HepG2 (cell line): Measurements from ENCODE around the gene FBRSL1. TPM values are rescaled to one million over a fixed set of nuclear protein-coding genes. Genes with fewer than 3 reads are reported as not detected.

Source experiments
- ATAC-seq: fragments of 200-7000 bp; cut with Tn5 transposase; 3 replicates; pipeline ENCODE4 v1.9.1; 2020; ENCODE audit warnings: mild to moderate bottlenecking, moderate library complexity
- BruUV-seq: library from RNA; stranded (reverse); fragments of 400-500 nt; replicated peaks from 2 replicates; lab custom pipeline; 2021; lab: Mats Ljungman, UMichigan
- CTCF ChIA-PET: fragments of 300-600 bp; formaldehyde crosslinking; extraction: SDS; loops from one replicate; lab custom pipeline; 2021; ENCODE audit warnings: low total read pairs, inconsistent platforms, low intra/inter-chr PET ratio; lab: Yijun Ruan, JAX
- POLR2A ChIA-PET: fragments of 350-600 bp; sonication (Branson Sonifier 250); formaldehyde crosslinking; loops from one replicate; lab custom pipeline; 2020; ENCODE audit warnings: antibody characterized with exemption, inconsistent platforms; lab: Yijun Ruan, JAX
- DNase-seq: peaks from one replicate; pipeline ENCODE4 v3.0.0-alpha.2; 2015; ENCODE audit warnings: low spot score
- FAIRE-seq: peaks from 3 replicates; lab custom pipeline; 2011; peaks lifted over from hg19 to GRCh38; lab: Jason Lieb, UNC
- H2AFZ ChIP-seq: one replicate; pipeline ENCODE4 v1.6.1; 2011; ENCODE audit warnings: low read length, inconsistent platforms
- H3K27ac ChIP-seq: fragments of 300-600 bp; 3 replicates; pipeline ENCODE4 v1.8.0; 2011; ENCODE audit warnings: mixed run types, mild to moderate bottlenecking, mixed read lengths, low read length, inconsistent platforms; ENCODE audit not compliant: insufficient read depth; ENCODE audit errors: extremely low read length
- H3K27me3 ChIP-seq, 2 experiments: fragments of 200-600 bp in 1 of 2; 2 replicates in 1 of 2; 3 replicates in 1 of 2; pipeline versions ENCODE4 v1.6.0 to v1.8.0; 2011; ENCODE audit warnings: low read length in 2 of 2, mild to moderate bottlenecking in 2 of 2, moderate library complexity in 2 of 2, inconsistent platforms in 1 of 2; ENCODE audit not compliant: insufficient read depth in 2 of 2, control insufficient read depth in 1 of 2
- H3K36me3 ChIP-seq, 2 experiments: fragments of 200-600 bp in 1 of 2; replicated peaks in 1 of 2; 2 replicates in 1 of 2; 3 replicates in 1 of 2; pipeline versions ENCODE4 v1.5.1 to v1.8.0; 2011; ENCODE audit warnings: low read length in 2 of 2, inconsistent platforms in 1 of 2; ENCODE audit not compliant: insufficient read depth in 2 of 2, control insufficient read depth in 1 of 2
- H3K4me1 ChIP-seq: 2 replicates; pipeline ENCODE4 v1.5.1; 2012; ENCODE audit warnings: low read length, inconsistent platforms; ENCODE audit not compliant: insufficient read depth
- H3K4me2 ChIP-seq: 2 replicates; pipeline ENCODE4 v1.6.0; 2011; ENCODE audit warnings: low read depth, low read length, inconsistent platforms
- H3K4me3 ChIP-seq, 3 experiments: fragments of 200-600 bp in 1 of 3; sonication (generic), shearing (Covaris generic) in 1 of 3; replicated peaks in 1 of 3; 2 replicates each; pipeline ENCODE4 v1.5.1; 2011 to 2016; ENCODE audit warnings: low read length in 3 of 3, inconsistent platforms in 2 of 3, low read depth in 2 of 3, mild to moderate bottlenecking in 2 of 3, control low read depth in 1 of 3, mixed read lengths in 1 of 3; ENCODE audit not compliant: insufficient read depth in 1 of 3
- H3K79me2 ChIP-seq: one replicate; pipeline ENCODE4 v1.6.1; 2011; ENCODE audit warnings: low read length, inconsistent platforms; ENCODE audit not compliant: insufficient read depth
- H3K9ac ChIP-seq: 2 replicates; pipeline ENCODE4 v1.6.0; 2011; ENCODE audit warnings: mild to moderate bottlenecking, low read depth, low read length, inconsistent platforms; ENCODE audit not compliant: insufficient read depth
- H3K9me3 ChIP-seq: 2 replicates; pipeline ENCODE4 v1.5.1; 2012; ENCODE audit warnings: mild to moderate bottlenecking, low read length
- H4K20me1 ChIP-seq: 2 replicates; pipeline ENCODE4 v1.6.0; 2011; ENCODE audit warnings: inconsistent platforms, mild to moderate bottlenecking, low read length, moderate library complexity; ENCODE audit not compliant: insufficient read depth
- ATF7 ChIP-seq, 2 experiments: fragments of 450-650 bp in 1 of 2; sonication (generic) in 1 of 2; formaldehyde crosslinking in 1 of 2; IDR thresholded peaks; 2 replicates each; pipeline versions ENCODE4 v1.4.0 to v1.6.1; 2016 to 2020; ENCODE audit warnings: antibody characterized with exemption in 1 of 2, mild to moderate bottlenecking in 1 of 2, missing genetic modification reagents in 1 of 2
- CREB1 ChIP-seq, 2 experiments: fragments of 450-650 bp in 1 of 2; IDR thresholded peaks; 2 replicates each; pipeline ENCODE4 v1.6.1; 2016 to 2017; ENCODE audit warnings: control low read depth in 1 of 2, mild to moderate bottlenecking in 1 of 2, missing compliant biosample characterization in 1 of 2, missing genetic modification characterization in 1 of 2
- DNMT3B ChIP-seq: conservative IDR thresholded peaks from 2 replicates; pipeline ENCODE4 v1.6.1; 2016; ENCODE audit warnings: missing biosample characterization, control low read depth
- FOXM1 ChIP-seq: sonication (generic); formaldehyde crosslinking; IDR thresholded peaks from 2 replicates; pipeline ENCODE4 v1.5.0; 2020; ENCODE audit warnings: missing genetic modification reagents
- HMG20A ChIP-seq: IDR thresholded peaks from 2 replicates; pipeline ENCODE4 v1.6.1; 2016; ENCODE audit warnings: borderline replicate concordance
- ZNF605 ChIP-seq: sonication (generic); formaldehyde crosslinking; IDR thresholded peaks from 2 replicates; pipeline ENCODE4 v1.8.0; 2022; ENCODE audit warnings: mild to moderate bottlenecking, missing genetic modification reagents
- WGBS: methylation state at CpG from one replicate; pipeline ENCODE4 v1.1.6; 2017; ENCODE audit warnings: low lambda C conversion rate; 5-methylcytosine and 5-hydroxymethylcytosine counted together
- in situ Hi-C: cut with HindIII; loops from 2 replicates; pipeline ENCODE4 v1.10.0; 2017; ENCODE audit warnings: low pct_unique_long_range_greater_than_20kb; ENCODE audit not compliant: extremely low pct_ligation_motif_present
- intact Hi-C: fragments of 100-400 bp; cut with micrococcal nuclease; formaldehyde crosslinking; loops from one replicate; pipeline ENCODE4 v1.10.0; 2022; ENCODE audit not compliant: unreplicated experiment
- polyA plus RNA-seq, 8 experiments: library from polyadenylated mRNA; depleted of rRNA in 3 of 8; stranded (reverse) in 7 of 8; unstranded in 1 of 8; fragments of >200 nt; fragmentation: Illumina TruSeq in 4 of 8; extraction: Trizol in 4 of 8; gene quantifications; 2 replicates each; pipeline versions ENCODE4 v1.2.1 to v1.2.3, GENCODE V29; 2011 to 2016; ENCODE audit warnings: low read depth in 4 of 8, missing spikeins in 1 of 8, mixed read lengths in 1 of 8; ENCODE audit not compliant: insufficient read depth in 1 of 8
- total RNA-seq, 5 experiments: library from RNA; depleted of rRNA; stranded (reverse); fragments of >200 nt; fragmentation: Illumina TruSeq; extraction: Trizol; gene quantifications; 2 replicates each; pipeline ENCODE4 v1.2.3, GENCODE V29; 2016; ENCODE audit warnings: low read depth in 1 of 5

FBRSL1 gene
- total and polyA plus RNA-seq, 2 of the 13 experiments (the other 11 are each of a cell fraction or from before 2014, with no cell fraction given) = 3.6 to 7.9 TPM

DNA sequence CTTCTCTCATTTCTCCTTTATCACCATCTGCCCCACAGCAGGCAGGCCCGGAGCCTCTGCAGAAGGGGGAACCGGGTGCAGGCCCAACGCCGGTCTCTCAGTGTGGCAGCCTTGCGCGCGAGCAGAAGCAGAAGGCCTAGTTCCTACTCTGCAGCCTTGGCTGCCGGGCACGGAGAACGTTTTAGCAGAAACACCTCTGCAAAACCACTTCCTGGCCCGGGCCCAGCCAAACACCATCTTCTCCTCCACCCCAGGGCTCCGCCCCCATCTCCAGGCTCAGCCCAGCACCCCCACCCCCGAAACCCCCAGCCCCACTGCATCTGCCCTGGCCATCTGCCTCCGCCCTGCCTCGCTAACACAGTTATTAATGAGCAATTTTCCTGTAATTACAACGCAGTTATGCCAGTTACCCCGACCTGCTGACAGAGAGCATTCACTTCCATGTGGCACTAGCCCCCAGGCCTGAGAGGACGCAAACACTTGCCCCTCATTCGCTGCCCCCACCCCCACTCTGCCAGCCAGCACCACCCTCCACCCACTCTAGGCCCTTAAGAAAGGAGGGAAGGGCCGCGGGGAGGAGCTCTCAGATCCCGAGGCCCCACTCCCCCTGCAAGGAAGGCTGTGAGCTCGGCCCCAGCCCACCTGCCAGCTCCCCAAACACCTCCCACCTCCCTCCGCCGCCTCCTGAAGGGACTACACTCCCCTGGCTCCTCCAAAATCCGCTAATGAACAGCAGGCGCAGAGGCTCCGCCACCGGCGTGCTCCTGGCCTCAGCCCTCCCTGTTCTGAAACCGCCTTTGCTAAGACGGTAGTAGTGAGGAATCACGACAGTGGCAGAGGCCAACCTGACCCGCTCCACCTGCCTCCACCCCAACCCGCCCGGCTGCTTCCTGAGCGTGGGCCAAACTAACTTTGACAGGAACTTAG is 44.7 kb upstream of the FBRSL1 start:
- Histone ChIP-seq H2AFZ (no peak overlapping the region), H3K36me3 (no peaks in the 10 kb centered on the region), H4K20me1 (no peaks in the 10 kb centered on the region), H3K27me3 (peaks cover 14 to 58% of the 10 kb centered on the region in 2 experiments), H3K9me3 (no peaks in the 10 kb centered on the region), H3K4me2 (no peak overlapping the region), H3K9ac (no peak overlapping the region), H3K79me2 (no peaks in the 10 kb centered on the region), H3K27ac (no peak overlapping the region), H3K4me3 (no peak overlapping the region), H3K4me1 (peaks cover 56% of the 10 kb centered on the region)
- intact Hi-C loops = no loop called here
- DNase-seq = no peak
- no peak for ATAC-seq
- in situ Hi-C loops = no loop called here
- TF ChIP-seq HMG20A (no peak), DNMT3B (no peak)
- no peak for FAIRE-seq
- 58% methylated on average over 32 of the region's 37 CpGs for WGBS
- ChIA-PET POLR2A (no interaction called here), CTCF (no interaction called here)
- no TSS peak for BruUV-seq

DNA sequence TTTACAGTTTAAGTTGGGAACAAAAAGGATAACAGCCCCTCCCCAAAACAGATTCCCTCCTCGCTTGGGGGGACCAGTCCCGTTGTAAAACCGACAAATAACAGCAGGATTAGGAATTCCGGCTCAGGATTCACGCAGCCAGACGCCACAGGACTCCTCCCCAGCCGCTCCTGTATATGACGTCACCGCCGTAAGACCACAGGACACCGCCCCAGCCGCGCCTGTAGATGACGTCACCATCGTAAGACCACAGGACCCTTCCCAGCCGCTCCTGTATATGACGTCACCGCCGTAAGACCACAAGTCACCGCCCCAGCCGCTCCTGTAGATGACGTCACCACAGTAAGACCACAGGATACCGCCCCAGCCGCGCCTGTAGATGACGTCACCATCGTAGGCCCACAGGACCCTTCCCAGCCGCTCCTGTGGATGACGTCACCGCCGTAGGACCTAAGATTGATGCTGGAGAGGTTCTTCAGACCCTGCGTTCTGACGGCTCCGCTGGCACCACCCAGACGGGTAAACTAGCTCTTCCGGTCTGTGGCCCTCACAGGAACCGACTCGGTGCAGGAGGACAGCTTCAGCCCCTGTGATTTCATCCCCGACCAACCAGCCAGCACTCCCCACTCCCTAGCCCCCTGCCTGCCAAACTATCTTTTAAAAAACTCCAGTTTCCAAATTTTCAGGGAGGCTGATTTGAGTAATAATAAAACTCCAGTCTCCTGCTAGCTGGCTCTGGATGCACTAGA is 43.9 kb upstream of the FBRSL1 start:
- Histone ChIP-seq H3K36me3 (no peaks in the 10 kb centered on the region), H3K27me3 (peaks cover 20 to 67% of the 10 kb centered on the region in 2 experiments), H3K27ac (no peak overlapping the region), H3K79me2 (no peaks in the 10 kb centered on the region), H3K9me3 (no peaks in the 10 kb centered on the region)
- no peak for ATAC-seq
- 75% methylated on average over 30 of the region's 39 CpGs for WGBS
- intact Hi-C loops = no loop called here
- TF ChIP-seq ZNF605 (CRISPR knock-in tag) (no peak), ATF7 (IDR thresholded peaks at IDR 0.05) (peak; percentile 97), ATF7 (CRISPR knock-in tag; IDR thresholded peaks at IDR 0.05) (no peak), CREB1 (IDR thresholded peaks at IDR 0.05) (peak; percentile 92), CREB1 (CRISPR knock-in tag; IDR thresholded peaks at IDR 0.05) (no peak), FOXM1 (CRISPR knock-in tag) (no peak)
- TF ChIP-seq, all 625 proteins: peak for 2
- Histone ChIP-seq H3K4me3 (no peak overlapping the region), H3K9ac (no peak overlapping the region), H3K4me2 (no peak overlapping the region), H3K4me1 (peaks cover 56% of the 10 kb centered on the region), H2AFZ (no peak overlapping the region), H4K20me1 (no peaks in the 10 kb centered on the region)
- CTCF ChIA-PET = no interaction called here
- DNase-seq (no peak), FAIRE-seq (no peak)
- BruUV-seq = no TSS peak
- in situ Hi-C loops = no loop called here
- POLR2A ChIA-PET = no interaction called here
